ENCODE data around the gene ZFYVE1. TPM values are rescaled to one million over a fixed set of nuclear protein-coding genes. Genes with fewer than 3 reads are reported as not detected.

Gene ZFYVE1
- total and polyA plus RNA-seq, 11 donors: 5.2 to 20.7 (median 14.6) TPM

GRCh38 chr14:72928872-72929271 lies 98.0 kb downstream of the ZFYVE1 start:
- peak overlapping the region in 1 of 12 donors; percentile 23 for H3K4me3 ChIP-seq
- WGBS, 4 donors: 69 to 98% (median 85%) methylated on average over 10 to 21 of the region's 21 CpGs
- H3K9me3 ChIP-seq: no peaks in the 10 kb centered on the region
- no peaks in the 10 kb centered on the region for H3K27me3 ChIP-seq
- no peak for ATAC-seq
- no peak for TF ChIP-seq CTCF (IDR thresholded peaks at IDR 0.05)
- no peak for TF ChIP-seq POLR2A (IDR thresholded peaks at IDR 0.05)
- no peak for DNase-seq
- intact Hi-C loops (cut with DNase I): no loop called here
- H3K4me1 ChIP-seq: peaks cover 0 to 18% (median 4%) of the 10 kb centered on the region in 12 donors
- no peaks in the 10 kb centered on the region for H3K36me3 ChIP-seq
- H3K27ac ChIP-seq: no peak overlapping the region

GRCh38 chr14:72926292-72927028 lies 100.4 kb downstream of the ZFYVE1 start, which contains the start of gene DCAF4:
DCAF4 (plus strand) TSS chr14:72926464; CDS start chr14:72937979, 11,515 bp downstream.
- ATAC-seq: peak; percentile 97 to 99 (median 98)
- Histone ChIP-seq H3K27me3 (no peaks in the 10 kb centered on the region), H3K27ac (peak within 1 kb of the TSS in 10 of 12 donors; percentile 17 to 72 (median 63)), H3K9me3 (no peaks in the 10 kb centered on the region), H3K4me3 (peak within 1 kb of the TSS; percentile 63 to 94 (median 80)), H3K36me3 (no peaks in the 10 kb centered on the region), H3K4me1 (peaks cover 0 to 18% (median 4%) of the 10 kb centered on the region in 12 donors)
- WGBS, 4 donors: 0 to 2% (median 0%) methylated on average over 31 to 59 of the region's 59 CpGs
- intact Hi-C loops (cut with DNase I): no loop called here
- TF ChIP-seq POLR2A (IDR thresholded peaks at IDR 0.05) (no peak), CTCF (IDR thresholded peaks at IDR 0.05) (no peak)
- DNase-seq: peak; percentile 96 to 97 (median 97)

GRCh38 chr14:72925815-72926291 lies 101.1 kb downstream of the ZFYVE1 start:
- ATAC-seq (peak in 2 of 4 donors; percentile 23 to 32), DNase-seq (peak in 1 of 5 donors; percentile 70)
- Histone ChIP-seq H3K36me3 (no peaks in the 10 kb centered on the region), H3K27ac (peak overlapping the region in 10 of 12 donors; percentile 17 to 66 (median 48)), H3K27me3 (no peaks in the 10 kb centered on the region), H3K4me1 (peaks cover 0 to 18% (median 4%) of the 10 kb centered on the region in 12 donors), H3K4me3 (peak overlapping the region in 11 of 12 donors; percentile 63 to 94 (median 78)), H3K9me3 (no peaks in the 10 kb centered on the region)
- TF ChIP-seq POLR2A (IDR thresholded peaks at IDR 0.05): no peak
- no peak for TF ChIP-seq CTCF (IDR thresholded peaks at IDR 0.05)
- WGBS, 4 donors: 5 to 28% (median 9%) methylated on average over 16 to 33 of the region's 33 CpGs
- intact Hi-C loops (cut with DNase I): no loop called here

GRCh38 chr14:72925171-72925759 lies 101.6 kb downstream of the ZFYVE1 start:
- intact Hi-C loops (cut with DNase I): no loop called here
- WGBS, 4 donors: 84 to 91% (median 90%) methylated on average over 21 to 22 of the region's 22 CpGs
- Histone ChIP-seq H3K27me3 (no peaks in the 10 kb centered on the region), H3K4me1 (peaks cover 0 to 18% (median 4%) of the 10 kb centered on the region in 12 donors), H3K4me3 (peak overlapping the region in 7 of 12 donors; percentile 63 to 94 (median 83)), H3K9me3 (no peaks in the 10 kb centered on the region), H3K36me3 (no peaks in the 10 kb centered on the region), H3K27ac (peak overlapping the region in 6 of 12 donors; percentile 17 to 66 (median 41))
- DNase-seq (no peak), ATAC-seq (no peak)
- TF ChIP-seq CTCF (IDR thresholded peaks at IDR 0.05): no peak
- TF ChIP-seq POLR2A (IDR thresholded peaks at IDR 0.05): no peak

Data from heart left ventricle (tissue), 16 donors.